Ovary (tissue), 1 donor: ENCODE results near the gene CEP112.

ENCODE experiments used
- EP300 ChIP-seq: sonication (generic); formaldehyde crosslinking; IDR thresholded peaks from one replicate; pipeline ENCODE4 v1.6.1; 2017; ENCODE audit warnings: antibody characterized with exemption
- POLR2A ChIP-seq: fragments of 450-650 bp; IDR thresholded peaks from one replicate; pipeline ENCODE4 v1.6.1; 2017; ENCODE audit warnings: antibody characterized with exemption, mild to moderate bottlenecking, moderate library complexity

DNA sequence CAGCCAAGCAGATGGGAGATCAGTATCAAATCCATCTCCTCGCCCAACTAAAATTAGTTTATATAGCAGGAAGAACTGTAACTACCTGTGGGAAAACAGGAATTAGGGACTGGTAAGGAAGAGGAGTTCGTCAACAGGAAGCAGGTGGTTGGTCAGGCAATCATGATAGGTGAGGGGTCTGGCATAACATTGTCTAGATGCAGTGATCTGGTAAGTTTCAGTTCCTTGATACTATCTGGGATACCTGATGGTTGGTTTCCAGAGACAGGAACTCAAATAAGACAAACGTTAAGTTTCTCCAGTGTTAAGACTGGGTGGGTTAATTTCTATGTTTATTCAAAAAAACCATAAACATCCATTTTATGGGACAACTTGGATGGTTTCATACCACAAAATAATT is 53.8 kb downstream of the CEP112 start:
- TF ChIP-seq EP300 (no peak), POLR2A (no peak)
